DOHH2 (cell line): Measurements from ENCODE around the gene LRMDA.

Experiments used
- EZH2phosphoT487 ChIP-seq: fragments of 200-600 bp; sonication (generic); IDR thresholded peaks from 2 replicates; pipeline ENCODE4 v1.6.1; 2017; ENCODE audit warnings: borderline replicate concordance, mild to moderate bottlenecking, antibody characterized with exemption, low read length, moderate library complexity, mixed read lengths
- TF ChIP-seq, protein P1 (sequence below): fragments of 200-600 bp; sonication (generic); IDR thresholded peaks from one replicate; pipeline ENCODE4 v1.5.1; 2014; ENCODE audit warnings: antibody characterized with exemption, mild to moderate bottlenecking, low read depth, low read length; ENCODE audit not compliant: poor library complexity, severe bottlenecking

DNA sequence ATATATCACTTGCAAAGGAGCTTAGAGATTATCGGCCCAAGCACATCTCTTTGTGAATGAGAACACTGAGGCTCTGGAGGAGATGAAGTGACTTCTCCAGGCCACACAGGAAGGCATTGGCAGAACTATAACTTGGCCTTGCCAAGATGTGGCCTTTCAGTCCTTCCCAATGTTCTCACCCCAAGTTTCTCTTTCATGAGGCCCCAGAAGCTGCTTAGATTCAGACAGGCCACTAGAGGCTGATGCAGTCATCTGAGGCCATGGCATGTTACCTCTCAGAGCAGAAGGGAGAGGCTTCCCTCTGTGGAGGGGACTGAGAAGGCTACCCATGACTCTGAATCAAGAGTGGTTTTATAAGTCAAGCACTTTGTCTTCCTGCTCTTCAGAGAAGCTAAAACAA lies 1003.7 kb downstream of the LRMDA start:
- TF ChIP-seq, protein P1, sequence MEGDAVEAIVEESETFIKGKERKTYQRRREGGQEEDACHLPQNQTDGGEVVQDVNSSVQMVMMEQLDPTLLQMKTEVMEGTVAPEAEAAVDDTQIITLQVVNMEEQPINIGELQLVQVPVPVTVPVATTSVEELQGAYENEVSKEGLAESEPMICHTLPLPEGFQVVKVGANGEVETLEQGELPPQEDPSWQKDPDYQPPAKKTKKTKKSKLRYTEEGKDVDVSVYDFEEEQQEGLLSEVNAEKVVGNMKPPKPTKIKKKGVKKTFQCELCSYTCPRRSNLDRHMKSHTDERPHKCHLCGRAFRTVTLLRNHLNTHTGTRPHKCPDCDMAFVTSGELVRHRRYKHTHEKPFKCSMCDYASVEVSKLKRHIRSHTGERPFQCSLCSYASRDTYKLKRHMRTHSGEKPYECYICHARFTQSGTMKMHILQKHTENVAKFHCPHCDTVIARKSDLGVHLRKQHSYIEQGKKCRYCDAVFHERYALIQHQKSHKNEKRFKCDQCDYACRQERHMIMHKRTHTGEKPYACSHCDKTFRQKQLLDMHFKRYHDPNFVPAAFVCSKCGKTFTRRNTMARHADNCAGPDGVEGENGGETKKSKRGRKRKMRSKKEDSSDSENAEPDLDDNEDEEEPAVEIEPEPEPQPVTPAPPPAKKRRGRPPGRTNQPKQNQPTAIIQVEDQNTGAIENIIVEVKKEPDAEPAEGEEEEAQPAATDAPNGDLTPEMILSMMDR: no peak
- no peak for TF ChIP-seq EZH2phosphoT487
